Osteocyte (in vitro differentiated cells): ENCODE data around the gene CAT. TPM values are rescaled to one million over a fixed set of nuclear protein-coding genes. Genes with fewer than 3 reads are reported as not detected.

Source experiments
- DNase-seq: peaks from one replicate; pipeline ENCODE4 v3.0.0; 2021; ENCODE audit warnings: mixed read lengths; ENCODE audit not compliant: unreplicated experiment; ENCODE audit errors: extremely low spot score
- H3K27ac Mint-ChIP-seq: one replicate; pipeline ENCODE4 v1.8.0; 2021; ENCODE audit warnings: mild to moderate bottlenecking, mixed read lengths; ENCODE audit not compliant: unreplicated experiment
- H3K27me3 Mint-ChIP-seq: one replicate; pipeline ENCODE4 v1.8.0; 2021; ENCODE audit warnings: mixed read lengths; ENCODE audit not compliant: unreplicated experiment
- H3K36me3 Mint-ChIP-seq: one replicate; pipeline ENCODE4 v1.8.0; 2021; ENCODE audit warnings: mixed read lengths; ENCODE audit not compliant: unreplicated experiment
- H3K4me1 Mint-ChIP-seq: one replicate; pipeline ENCODE4 v1.8.0; 2021; ENCODE audit warnings: mixed read lengths; ENCODE audit not compliant: unreplicated experiment
- H3K4me3 Mint-ChIP-seq: one replicate; pipeline ENCODE4 v1.8.0; 2021; ENCODE audit warnings: mild to moderate bottlenecking, moderate library complexity, mixed read lengths; ENCODE audit not compliant: unreplicated experiment
- H3K9me3 Mint-ChIP-seq: one replicate; pipeline ENCODE4 v1.8.0; 2021; ENCODE audit warnings: mixed read lengths; ENCODE audit not compliant: unreplicated experiment
- CTCF ChIP-seq: fragments of 200-600 bp; sonication (generic); IDR thresholded peaks from 2 replicates; pipeline ENCODE4 v1.5.0; 2021; ENCODE audit warnings: antibody characterized with exemption, mild to moderate bottlenecking, moderate library complexity
- total RNA-seq: library from RNA; stranded (reverse); gene quantifications from 2 replicates; pipeline ENCODE4 v1.2.1, GENCODE V29; 2021

The CAT gene
- total RNA-seq, 1 donor from 2014 or later, result 22.4 TPM

- DNase-seq, result no peak
- H3K27me3 Mint-ChIP-seq, result peaks cover 26% of the 10 kb centered on the region
- H3K27ac Mint-ChIP-seq, result no peak overlapping the region
- TF ChIP-seq CTCF, result no peak
- H3K4me3 Mint-ChIP-seq, result no peak overlapping the region
- H3K4me1 Mint-ChIP-seq, result no peaks in the 10 kb centered on the region
- H3K36me3 Mint-ChIP-seq, result no peaks in the 10 kb centered on the region
- peaks cover 23% of the 10 kb centered on the region for H3K9me3 Mint-ChIP-seq
Measured at GRCh38 chr11:34415538-34415937, 23.2 kb upstream of the CAT start.

- no peak overlapping the region for H3K27ac Mint-ChIP-seq
- H3K4me1 Mint-ChIP-seq, result no peaks in the 10 kb centered on the region
- peaks cover 23% of the 10 kb centered on the region for H3K9me3 Mint-ChIP-seq
- no peak for DNase-seq
- no peaks in the 10 kb centered on the region for H3K36me3 Mint-ChIP-seq
- H3K4me3 Mint-ChIP-seq, result no peak overlapping the region
- peaks cover 31% of the 10 kb centered on the region for H3K27me3 Mint-ChIP-seq
- no peak for TF ChIP-seq CTCF
Measured at GRCh38 chr11:34416088-34416487, 22.6 kb upstream of the CAT start.

GRCh38 chr11:34416766-34417165 is 22.0 kb upstream of the CAT start:
- Mint-ChIP-seq H3K27ac (no peak overlapping the region), H3K4me1 (no peaks in the 10 kb centered on the region), H3K36me3 (no peaks in the 10 kb centered on the region), H3K9me3 (peaks cover 23% of the 10 kb centered on the region), H3K4me3 (no peak overlapping the region), H3K27me3 (peaks cover 35% of the 10 kb centered on the region)
- DNase-seq, result no peak
- TF ChIP-seq CTCF, result no peak

GRCh38 chr11:34417202-34417601 is 21.5 kb upstream of the CAT start:
- TF ChIP-seq CTCF, result no peak
- DNase-seq, result no peak
- Mint-ChIP-seq H3K4me3 (no peak overlapping the region), H3K36me3 (no peaks in the 10 kb centered on the region), H3K9me3 (peaks cover 23% of the 10 kb centered on the region), H3K4me1 (no peaks in the 10 kb centered on the region), H3K27me3 (peaks cover 38% of the 10 kb centered on the region), H3K27ac (no peak overlapping the region)

GRCh38 chr11:34419158-34419557 is 19.6 kb upstream of the CAT start:
- TF ChIP-seq CTCF, result no peak
- DNase-seq, result no peak
- no peak overlapping the region for H3K27ac Mint-ChIP-seq
- H3K4me3 Mint-ChIP-seq, result no peak overlapping the region
- H3K4me1 Mint-ChIP-seq, result no peaks in the 10 kb centered on the region
- peaks cover 44% of the 10 kb centered on the region for H3K27me3 Mint-ChIP-seq
- no peaks in the 10 kb centered on the region for H3K36me3 Mint-ChIP-seq
- peaks cover 7% of the 10 kb centered on the region for H3K9me3 Mint-ChIP-seq
